HCT116 (cell line): Measurements from ENCODE around the gene MRFAP1L1. TPM values are rescaled to one million over a fixed set of nuclear protein-coding genes. Genes with fewer than 3 reads are reported as not detected.
A peak's percentile ranks its signal among the peaks of the same experiment; 100 is the strongest.

ENCODE experiments used
- ATAC-seq: fragments of 200-7000 bp; cut with Tn5 transposase; 2 replicates; pipeline ENCODE4 v1.9.1; 2020; ENCODE audit warnings: mild to moderate bottlenecking, moderate library complexity
- BruUV-seq: library from RNA; stranded (reverse); fragments of 400-500 nt; replicated peaks from 2 replicates; lab custom pipeline; 2021; lab: Mats Ljungman, UMichigan
- CTCF ChIA-PET: fragments of 300-600 bp; sonication (Branson Sonifier 250); formaldehyde crosslinking; loops from one replicate; lab custom pipeline; 2021; ENCODE audit warnings: antibody characterized with exemption; lab: Charles Lee
- POLR2A ChIA-PET: fragments of 300-600, 350-600 bp; sonication (Branson Sonifier 250); formaldehyde crosslinking; loops from one replicate; lab custom pipeline; 2021; ENCODE audit warnings: antibody characterized with exemption; lab: Charles Lee
- RAD21 ChIA-PET, 2 experiments: fragments of 300-600 bp; sonication (Branson Sonifier 250); formaldehyde crosslinking; loops; one replicate each; lab custom pipeline; 2023; ENCODE audit warnings: low total read pairs in 2 of 2; ENCODE audit not compliant: uncharacterized antibody in 2 of 2, unreplicated experiment in 2 of 2, low non-redundant PET in 1 of 2; lab: Charles Lee
- DNase-seq: peaks from one replicate; pipeline ENCODE4 v3.0.0-alpha.2; 2010; ENCODE audit warnings: low read depth, low spot score
- H2AFZ ChIP-seq: fragments of 200-600 bp; shearing (Covaris generic), sonication (generic); 2 replicates; pipeline ENCODE4 v1.6.1; 2017; ENCODE audit warnings: low read depth, mixed run types, mixed read lengths, antibody characterized with exemption, low read length; ENCODE audit not compliant: poor library complexity, severe bottlenecking
- H3K27ac ChIP-seq: 2 replicates; pipeline ENCODE4 v1.5.1; 2012; ENCODE audit warnings: low read depth, low read length
- H3K27me3 ChIP-seq: fragments of 200-600 bp; sonication (generic); 2 replicates; pipeline ENCODE4 v1.6.1; 2016; ENCODE audit warnings: mixed run types, low read length, mixed read lengths; ENCODE audit not compliant: insufficient read depth
- H3K36me3 ChIP-seq, 2 experiments: fragments of 200-500 bp in 1 of 2; fragments of 200-600 bp in 1 of 2; sonication (Bioruptor generic) in 1 of 2; sonication (generic) in 1 of 2; 2 replicates each; pipeline versions ENCODE4 v1.5.1 to v1.6.1; 2014 to 2016; ENCODE audit warnings: low read length in 2 of 2, inconsistent platforms in 1 of 2, mixed read lengths in 1 of 2, mixed run types in 1 of 2; ENCODE audit not compliant: insufficient read depth in 2 of 2, control insufficient read depth in 1 of 2
- H3K4me1 ChIP-seq, 2 experiments: fragments of 200-600 bp in 1 of 2; sonication (generic) in 1 of 2; 2 replicates each; pipeline versions ENCODE4 v1.5.1 to v1.6.1; 2012 to 2017; ENCODE audit warnings: low read length in 2 of 2, inconsistent platforms in 1 of 2, mild to moderate bottlenecking in 1 of 2, mixed read lengths in 1 of 2, mixed run types in 1 of 2, moderate library complexity in 1 of 2; ENCODE audit not compliant: insufficient read depth in 2 of 2, control insufficient read depth in 1 of 2
- H3K4me2 ChIP-seq: fragments of 200-600 bp; sonication (generic); 2 replicates; pipeline ENCODE4 v1.6.1; 2017; ENCODE audit warnings: mixed run types, low read length, mixed read lengths
- H3K4me3 ChIP-seq, 2 experiments: fragments of 200-600 bp in 1 of 2; sonication (generic) in 1 of 2; replicated peaks in 1 of 2; 2 replicates each; pipeline ENCODE4 v1.5.1; 2011 to 2016; ENCODE audit warnings: low read length in 2 of 2, control low read depth in 1 of 2, low read depth in 1 of 2, mild to moderate bottlenecking in 1 of 2, mixed read lengths in 1 of 2, mixed run types in 1 of 2
- H3K79me2 ChIP-seq: fragments of 200-600 bp; sonication (generic); 2 replicates; pipeline ENCODE4 v1.6.1; 2017; ENCODE audit warnings: mild to moderate bottlenecking, mixed run types, low read length, moderate library complexity, mixed read lengths; ENCODE audit not compliant: insufficient read depth
- H3K9ac ChIP-seq: fragments of 200-600 bp; sonication (generic); 2 replicates; pipeline ENCODE4 v1.6.1; 2016; ENCODE audit warnings: low read length, mixed read lengths
- H3K9me2 ChIP-seq: fragments of 200-600 bp; sonication (generic), shearing (Covaris generic); 2 replicates; pipeline ENCODE4 v1.6.1; 2017; ENCODE audit warnings: mixed run types, mild to moderate bottlenecking, moderate library complexity; ENCODE audit not compliant: insufficient read depth
- H3K9me3 ChIP-seq, 2 experiments: fragments of 200-500 bp in 1 of 2; fragments of 200-600 bp in 1 of 2; sonication (Bioruptor generic) in 1 of 2; sonication (generic) in 1 of 2; 2 replicates each; pipeline ENCODE4 v1.6.1; 2014 to 2017; ENCODE audit warnings: low read length in 2 of 2, mixed read lengths in 2 of 2, inconsistent platforms in 1 of 2, low read depth in 1 of 2, mild to moderate bottlenecking in 1 of 2, mixed run types in 1 of 2, moderate library complexity in 1 of 2; ENCODE audit not compliant: control insufficient read depth in 1 of 2, insufficient read depth in 1 of 2
- H4K20me1 ChIP-seq: fragments of 200-600 bp; sonication (generic), shearing (Covaris generic); 2 replicates; pipeline ENCODE4 v1.6.1; 2017; ENCODE audit warnings: mixed run types, mild to moderate bottlenecking, moderate library complexity; ENCODE audit not compliant: insufficient read depth
- CBX3 ChIP-seq: IDR thresholded peaks from 2 replicates; pipeline ENCODE4 v1.6.1; 2012; ENCODE audit warnings: low read depth
- CEBPB ChIP-seq: IDR thresholded peaks from 2 replicates; pipeline ENCODE4 v1.6.1; 2012; ENCODE audit warnings: low read depth
- EZH2 ChIP-seq: fragments of 200-600 bp; sonication (generic); IDR thresholded peaks from 2 replicates; pipeline ENCODE4 v1.6.1; 2017; ENCODE audit warnings: antibody characterized with exemption, mixed run types
- EZH2phosphoT487 ChIP-seq: fragments of 200-600 bp; IDR thresholded peaks from 2 replicates; pipeline ENCODE4 v1.6.1; 2018; ENCODE audit warnings: antibody characterized with exemption, borderline replicate concordance
- JUND ChIP-seq: IDR thresholded peaks from 2 replicates; pipeline ENCODE4 v1.6.1; 2012
- POLR2A ChIP-seq: IDR thresholded peaks from 2 replicates; pipeline ENCODE4 v1.7.0; 2011; ENCODE audit warnings: borderline replicate concordance; ENCODE audit not compliant: insufficient read depth, insufficient read length; ENCODE audit errors: extremely low read depth
- SP1 ChIP-seq: IDR thresholded peaks from 2 replicates; pipeline ENCODE4 v1.6.1; 2012; ENCODE audit warnings: low read depth
- SRF ChIP-seq: IDR thresholded peaks from 2 replicates; pipeline ENCODE4 v1.6.1; 2012; ENCODE audit warnings: low read depth
- TCF7L2 ChIP-seq: IDR thresholded peaks from 2 replicates; pipeline ENCODE4 v1.7.0; 2011; ENCODE audit warnings: borderline replicate concordance, inconsistent platforms; ENCODE audit not compliant: insufficient read depth, insufficient read length; ENCODE audit errors: extremely low read depth
- YY1 ChIP-seq: IDR thresholded peaks from 2 replicates; pipeline ENCODE4 v1.6.1; 2011; ENCODE audit warnings: low read length, low read depth, moderate library complexity, mild to moderate bottlenecking; ENCODE audit not compliant: insufficient replicate concordance; ENCODE audit errors: extremely low read depth
- ZFX ChIP-seq: fragments of 450-650 bp; IDR thresholded peaks from 2 replicates; pipeline ENCODE4 v1.6.1; 2017
- intact Hi-C: fragments of 100-400 bp; cut with micrococcal nuclease; formaldehyde crosslinking; loops from 2 replicates; pipeline ENCODE4 v1.10.0; 2022
- total RNA-seq: library from RNA; stranded (reverse); gene quantifications from one replicate; pipeline ENCODE4 v1.2.1, GENCODE V29; 2021; ENCODE audit not compliant: unreplicated experiment
- TF ChIP-seq, protein P1 (sequence below): IDR thresholded peaks from 2 replicates; pipeline ENCODE4 v1.6.1; 2012
- TF ChIP-seq, protein P2 (sequence below), 3 experiments: fragments of 200-600 bp in 1 of 3; sonication (generic) in 1 of 3; IDR thresholded peaks in 2 of 3; conservative IDR thresholded peaks in 1 of 3; 2 replicates each; pipeline ENCODE4 v1.5.1; 2012 to 2017; ENCODE audit warnings: low read depth in 2 of 3, low read length in 2 of 3, antibody characterized with exemption in 1 of 3, borderline replicate concordance in 1 of 3, control low read depth in 1 of 3, mild to moderate bottlenecking in 1 of 3, mixed read lengths in 1 of 3, mixed run types in 1 of 3, moderate library complexity in 1 of 3; ENCODE audit not compliant: insufficient read depth in 1 of 3
- TF ChIP-seq, protein P3 (sequence below): IDR thresholded peaks from 2 replicates; pipeline ENCODE4 v1.6.1; 2012

MRFAP1L1 gene
- total RNA-seq, 1 experiment from 2014 or later = 43.0 TPM

DNA sequence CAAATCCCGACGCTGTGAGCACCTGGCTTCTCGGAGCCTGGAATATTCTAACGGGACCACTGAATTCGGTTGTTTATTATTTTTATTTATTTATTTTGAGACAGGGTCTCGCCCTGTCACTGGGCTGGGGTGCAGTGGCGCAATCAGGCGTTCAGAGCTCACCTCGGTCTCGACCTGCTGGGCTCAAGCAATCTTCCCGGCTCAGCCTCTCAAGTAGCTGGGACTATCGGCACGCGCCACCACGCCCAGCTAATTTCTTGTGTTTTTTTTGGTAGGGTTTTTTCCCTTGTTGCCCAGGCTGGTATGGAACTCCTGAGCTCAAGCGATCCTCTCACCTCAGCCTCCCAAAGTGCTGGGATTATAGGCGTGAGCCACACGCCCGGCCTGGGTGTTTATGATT lies 37.5 kb downstream of the MRFAP1L1 start:
- Histone ChIP-seq H3K36me3 (peaks cover 11 to 22% of the 10 kb centered on the region in 2 experiments; a peak in 3 of 4 replicates), H3K79me2 (peaks cover 30% of the 10 kb centered on the region), H3K9ac (no peak overlapping the region), H2AFZ (no peak overlapping the region), H3K27me3 (no peaks in the 10 kb centered on the region), H3K9me2 (no peaks in the 10 kb centered on the region), H3K27ac (peak overlapping the region; percentile 99; the same call in 1 of the 2 replicates), H3K4me3 (no peak overlapping the region), H3K9me3 (no peaks in the 10 kb centered on the region)
- DNase-seq = no peak
- POLR2A ChIA-PET = interaction anchor here (2.0 to 3.6 kb wide), 2 partner anchors 18 to 28 kb away, joined by 17 to 35 read pairs; no protein-coding TSS in a partner anchor
- CTCF ChIA-PET = interaction anchor here (1.4 kb wide), 1 partner anchor 9 kb away, joined by 4 read pairs; no protein-coding TSS in a partner anchor
- TF ChIP-seq POLR2A (no peak), ZFX (no peak)
- TF ChIP-seq, all 23 proteins: peak for 0
- peaks cover 8 to 16% of the 10 kb centered on the region in 2 experiments; a peak in 3 of 4 replicates for H3K4me1 ChIP-seq
- RAD21 ChIA-PET = no interaction called here
- intact Hi-C loops = no loop called here
- H3K4me2 ChIP-seq = no peak overlapping the region
- peaks cover 19% of the 10 kb centered on the region; the same call in 1 of the 2 replicates for H4K20me1 ChIP-seq
- no peak for ATAC-seq
- no TSS peak for BruUV-seq

DNA sequence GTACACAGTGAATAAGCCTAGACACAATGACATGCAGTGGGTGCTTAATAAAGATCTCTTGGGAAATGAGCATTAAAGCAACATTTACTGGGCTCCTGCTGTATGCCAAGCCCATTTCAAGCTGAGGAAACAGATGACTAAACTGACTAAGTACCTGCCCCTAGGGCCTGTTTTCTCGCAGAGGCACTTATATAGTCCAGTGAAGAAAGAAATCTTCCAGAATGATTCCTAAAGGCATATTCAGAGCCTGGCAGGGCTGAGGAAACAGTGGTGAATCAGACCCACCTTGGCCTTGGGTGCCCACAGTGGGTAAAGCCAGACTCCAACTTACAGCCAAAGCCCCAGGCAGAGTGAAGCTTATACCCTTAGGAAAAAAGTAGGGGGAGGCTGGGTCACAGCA lies 38.0 kb downstream of the MRFAP1L1 start:
- H3K79me2 ChIP-seq = peaks cover 25% of the 10 kb centered on the region
- H3K9me3 ChIP-seq = no peaks in the 10 kb centered on the region
- peaks cover 18% of the 10 kb centered on the region; the same call in 1 of the 2 replicates for H4K20me1 ChIP-seq
- intact Hi-C loops = no loop called here
- TF ChIP-seq, protein P1, sequence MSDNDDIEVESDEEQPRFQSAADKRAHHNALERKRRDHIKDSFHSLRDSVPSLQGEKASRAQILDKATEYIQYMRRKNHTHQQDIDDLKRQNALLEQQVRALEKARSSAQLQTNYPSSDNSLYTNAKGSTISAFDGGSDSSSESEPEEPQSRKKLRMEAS = no peak
- TF ChIP-seq EZH2 = no peak
- no peak for TF ChIP-seq EZH2phosphoT487
- TF ChIP-seq POLR2A = no peak
- TF ChIP-seq JUND = no peak
- no peak for TF ChIP-seq CEBPB
- TF ChIP-seq, protein P2, sequence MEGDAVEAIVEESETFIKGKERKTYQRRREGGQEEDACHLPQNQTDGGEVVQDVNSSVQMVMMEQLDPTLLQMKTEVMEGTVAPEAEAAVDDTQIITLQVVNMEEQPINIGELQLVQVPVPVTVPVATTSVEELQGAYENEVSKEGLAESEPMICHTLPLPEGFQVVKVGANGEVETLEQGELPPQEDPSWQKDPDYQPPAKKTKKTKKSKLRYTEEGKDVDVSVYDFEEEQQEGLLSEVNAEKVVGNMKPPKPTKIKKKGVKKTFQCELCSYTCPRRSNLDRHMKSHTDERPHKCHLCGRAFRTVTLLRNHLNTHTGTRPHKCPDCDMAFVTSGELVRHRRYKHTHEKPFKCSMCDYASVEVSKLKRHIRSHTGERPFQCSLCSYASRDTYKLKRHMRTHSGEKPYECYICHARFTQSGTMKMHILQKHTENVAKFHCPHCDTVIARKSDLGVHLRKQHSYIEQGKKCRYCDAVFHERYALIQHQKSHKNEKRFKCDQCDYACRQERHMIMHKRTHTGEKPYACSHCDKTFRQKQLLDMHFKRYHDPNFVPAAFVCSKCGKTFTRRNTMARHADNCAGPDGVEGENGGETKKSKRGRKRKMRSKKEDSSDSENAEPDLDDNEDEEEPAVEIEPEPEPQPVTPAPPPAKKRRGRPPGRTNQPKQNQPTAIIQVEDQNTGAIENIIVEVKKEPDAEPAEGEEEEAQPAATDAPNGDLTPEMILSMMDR (IDR thresholded peaks at IDR 0.05 in 2 of 3, conservative IDR thresholded peaks at IDR 0.05 in 1 of 3; ENCODE audit: borderline replicate concordance in 1 of 3, insufficient read depth in 1 of 3, low read depth in 2 of 3, low read length in 2 of 3) = no peak
- no peak for TF ChIP-seq SP1
- TF ChIP-seq CBX3 = no peak
- TF ChIP-seq YY1 = no peak
- no peak for TF ChIP-seq TCF7L2
- no peak for TF ChIP-seq SRF
- TF ChIP-seq, protein P3, sequence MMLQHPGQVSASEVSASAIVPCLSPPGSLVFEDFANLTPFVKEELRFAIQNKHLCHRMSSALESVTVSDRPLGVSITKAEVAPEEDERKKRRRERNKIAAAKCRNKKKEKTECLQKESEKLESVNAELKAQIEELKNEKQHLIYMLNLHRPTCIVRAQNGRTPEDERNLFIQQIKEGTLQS = no peak
- BruUV-seq = no TSS peak
- peaks cover 11 to 17% of the 10 kb centered on the region in 2 experiments; a peak in 3 of 4 replicates for H3K36me3 ChIP-seq
- H3K4me3 ChIP-seq = no peak overlapping the region
- ChIA-PET CTCF (no interaction called here), RAD21 (no interaction called here), POLR2A (interaction anchor here (3.6 kb wide), 1 partner anchor 19 kb away, joined by 35 read pairs; no protein-coding TSS in a partner anchor)
- no peak overlapping the region for H3K9ac ChIP-seq
- no peaks in the 10 kb centered on the region for H3K9me2 ChIP-seq
- DNase-seq = no peak
- peaks cover 8 to 16% of the 10 kb centered on the region in 2 experiments; a peak in 3 of 4 replicates for H3K4me1 ChIP-seq
- no peak overlapping the region for H3K4me2 ChIP-seq
- no peaks in the 10 kb centered on the region for H3K27me3 ChIP-seq
- H3K27ac ChIP-seq = no peak overlapping the region
- no peak overlapping the region for H2AFZ ChIP-seq
- no peak for ATAC-seq
